Nephron (organoid): ENCODE measurements around the gene OMP.
A peak's percentile ranks its signal among the peaks of the same experiment; 100 is the strongest.

Experiments used
- H3K27ac Mint-ChIP-seq, 3 experiments: 2 replicates each; pipeline ENCODE4 v1.8.0; 2020; ENCODE audit warnings: mixed read lengths in 3 of 3, mild to moderate bottlenecking in 2 of 3, moderate library complexity in 1 of 3
- H3K27me3 Mint-ChIP-seq: 2 replicates; pipeline ENCODE4 v1.8.0; 2021; ENCODE audit warnings: low read depth, mild to moderate bottlenecking, moderate library complexity, mixed read lengths
- H3K36me3 Mint-ChIP-seq: 2 replicates; pipeline ENCODE4 v1.8.0; 2020; ENCODE audit warnings: low read depth, mixed read lengths
- H3K4me1 Mint-ChIP-seq: 2 replicates; pipeline ENCODE4 v1.8.0; 2020; ENCODE audit warnings: mixed read lengths
- H3K4me3 Mint-ChIP-seq, 3 experiments: 2 replicates each; pipeline ENCODE4 v1.8.0; 2020; ENCODE audit warnings: mild to moderate bottlenecking in 3 of 3, mixed read lengths in 3 of 3, moderate library complexity in 2 of 3
- H3K9me3 Mint-ChIP-seq: 2 replicates; pipeline ENCODE4 v1.8.0; 2020; ENCODE audit warnings: mixed read lengths
- CTCF ChIP-seq, 3 experiments: fragments of 200-600 bp; sonication (generic); IDR thresholded peaks; one replicate each; pipeline ENCODE4 v1.5.0; 2021; ENCODE audit warnings: antibody characterized with exemption in 3 of 3; ENCODE audit not compliant: unreplicated experiment in 3 of 3

OMP gene

DNA sequence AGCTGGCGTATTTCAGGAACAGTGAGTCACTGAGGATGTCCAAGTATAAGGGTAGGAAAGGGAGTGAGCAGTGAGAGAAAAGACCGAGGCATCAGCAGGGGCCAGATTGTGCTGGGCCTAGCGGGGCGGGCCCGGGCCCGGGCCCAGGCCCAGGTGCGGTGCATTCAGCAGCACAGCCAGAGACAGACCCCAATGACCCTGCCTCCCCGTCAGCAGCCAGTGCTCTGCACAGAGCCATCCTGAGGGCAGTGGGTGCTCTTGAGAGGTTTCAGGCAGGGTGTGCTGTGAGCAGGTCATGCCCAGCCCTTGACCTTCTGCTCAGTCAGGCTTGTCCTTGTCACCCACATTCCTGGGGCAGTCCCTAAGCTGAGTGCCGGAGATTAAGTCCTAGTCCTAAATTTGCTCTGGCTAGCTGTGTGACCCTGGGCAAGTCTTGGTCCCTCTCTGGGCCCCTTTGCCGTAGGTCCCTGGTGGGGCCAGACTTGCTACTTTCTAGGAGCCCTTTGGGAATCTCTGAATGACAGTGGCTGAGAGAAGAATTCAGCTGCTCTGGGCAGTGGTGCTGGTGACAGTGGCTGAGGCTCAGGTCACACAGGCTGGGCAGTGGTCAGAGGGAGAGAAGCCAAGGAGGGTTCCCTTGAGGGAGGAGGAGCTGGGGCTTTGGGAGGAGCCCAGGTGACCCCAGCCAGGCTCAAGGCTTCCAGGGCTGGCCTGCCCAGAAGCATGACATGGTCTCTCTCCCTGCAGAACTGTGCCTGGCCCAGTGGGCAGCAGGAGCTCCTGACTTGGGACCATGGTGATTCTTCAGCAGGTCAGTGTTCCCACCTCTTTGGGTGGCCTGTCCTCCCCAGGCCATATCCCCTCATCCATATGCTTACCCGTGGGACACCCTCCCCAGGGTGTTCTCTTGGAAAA, 27.5 kb downstream of the OMP start:
- H3K4me3 Mint-ChIP-seq = no peak overlapping the region
- TF ChIP-seq CTCF (IDR thresholded peaks at IDR 0.05; ENCODE audit: unreplicated experiment in 3 of 3) = no peak

DNA sequence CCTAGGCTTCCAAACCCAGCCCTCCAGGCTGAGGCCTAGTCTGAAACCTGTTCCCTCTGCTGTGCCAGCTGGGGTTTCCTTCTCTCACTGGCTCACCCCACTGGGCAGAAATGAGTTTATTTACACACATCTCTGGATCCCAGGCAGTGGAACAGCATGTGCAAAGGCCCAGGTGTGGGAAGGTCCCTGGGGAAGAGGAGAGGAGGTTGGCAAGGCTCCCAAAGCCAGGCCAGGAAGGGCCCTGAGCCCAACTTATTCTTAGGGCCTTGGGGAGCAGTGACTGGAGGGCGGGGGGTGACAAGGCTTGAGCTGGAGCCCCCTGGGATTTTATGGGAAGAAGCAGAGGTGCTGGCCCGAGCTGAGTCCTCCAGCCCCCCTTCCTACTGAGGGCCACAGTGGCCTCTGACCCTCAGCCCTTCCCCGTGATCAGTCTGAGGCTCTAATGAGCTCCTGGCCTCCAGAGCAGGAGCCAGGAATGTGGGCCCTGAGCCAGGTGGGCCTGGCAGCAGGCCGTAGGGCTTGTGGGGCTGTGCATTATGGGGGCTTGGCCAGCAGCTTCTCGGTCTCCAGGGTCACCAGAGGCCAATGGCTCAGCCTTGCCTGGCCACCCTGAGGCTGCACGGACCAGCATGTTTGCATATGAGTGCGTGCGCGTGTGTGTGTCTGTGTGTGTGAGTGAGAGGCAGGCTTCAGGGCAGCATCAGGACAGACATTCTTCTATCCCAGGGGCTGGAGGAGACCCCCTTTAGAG, 28.3 kb downstream of the OMP start:
- peaks cover 39% of the 10 kb centered on the region for H3K4me1 Mint-ChIP-seq
- no peaks in the 10 kb centered on the region for H3K36me3 Mint-ChIP-seq
- peaks cover 17% of the 10 kb centered on the region for H3K27me3 Mint-ChIP-seq
- H3K27ac Mint-ChIP-seq = peak overlapping the region in 2 of 3 experiments; percentile 63 to 86
- no peak for TF ChIP-seq CTCF (IDR thresholded peaks at IDR 0.05; ENCODE audit: unreplicated experiment in 3 of 3)
- no peaks in the 10 kb centered on the region for H3K9me3 Mint-ChIP-seq
- H3K4me3 Mint-ChIP-seq = no peak overlapping the region

More for the DNA sequence above, 27.5 kb downstream of the OMP start:
- H3K27me3 Mint-ChIP-seq = peaks cover 16% of the 10 kb centered on the region
- H3K9me3 Mint-ChIP-seq = no peaks in the 10 kb centered on the region
- H3K4me1 Mint-ChIP-seq = peaks cover 40% of the 10 kb centered on the region
- H3K36me3 Mint-ChIP-seq = no peaks in the 10 kb centered on the region
- no peak overlapping the region for H3K27ac Mint-ChIP-seq

- H3K4me1 Mint-ChIP-seq = peaks cover 34% of the 10 kb centered on the region
- H3K36me3 Mint-ChIP-seq = no peaks in the 10 kb centered on the region
- no peaks in the 10 kb centered on the region for H3K9me3 Mint-ChIP-seq
- no peak for TF ChIP-seq CTCF (IDR thresholded peaks at IDR 0.05; ENCODE audit: unreplicated experiment in 3 of 3)
- H3K27ac Mint-ChIP-seq = peak overlapping the region in 2 of 3 experiments; percentile 63 to 86
- no peak overlapping the region for H3K4me3 Mint-ChIP-seq
- peaks cover 15% of the 10 kb centered on the region for H3K27me3 Mint-ChIP-seq
Measured at GRCh38 chr11:77131560-77131959, 28.9 kb downstream of the OMP start.

DNA sequence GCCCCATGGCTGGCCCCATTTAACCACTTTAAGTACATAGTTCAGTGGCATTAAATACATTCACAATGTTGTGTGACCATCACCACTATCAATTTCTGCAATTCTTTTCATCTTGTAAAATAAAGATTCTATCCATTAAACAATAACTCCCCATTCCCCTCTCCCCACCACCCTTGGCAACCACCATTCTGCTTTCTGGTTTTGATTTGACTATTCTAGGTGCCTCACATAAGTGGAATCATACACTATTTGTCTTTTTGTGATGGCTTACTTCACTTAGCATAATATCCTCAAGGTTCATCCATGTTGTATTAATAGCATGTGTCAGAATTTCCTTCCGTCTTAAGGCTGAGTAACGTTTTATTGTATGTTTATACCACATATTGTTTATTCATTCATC, 32.4 kb downstream of the OMP start:
- Mint-ChIP-seq H3K27ac (no peak overlapping the region), H3K27me3 (peaks cover 7% of the 10 kb centered on the region), H3K4me3 (no peak overlapping the region), H3K9me3 (no peaks in the 10 kb centered on the region), H3K36me3 (no peaks in the 10 kb centered on the region), H3K4me1 (peaks cover 15% of the 10 kb centered on the region)
- TF ChIP-seq CTCF (IDR thresholded peaks at IDR 0.05; ENCODE audit: unreplicated experiment in 3 of 3) = no peak

DNA sequence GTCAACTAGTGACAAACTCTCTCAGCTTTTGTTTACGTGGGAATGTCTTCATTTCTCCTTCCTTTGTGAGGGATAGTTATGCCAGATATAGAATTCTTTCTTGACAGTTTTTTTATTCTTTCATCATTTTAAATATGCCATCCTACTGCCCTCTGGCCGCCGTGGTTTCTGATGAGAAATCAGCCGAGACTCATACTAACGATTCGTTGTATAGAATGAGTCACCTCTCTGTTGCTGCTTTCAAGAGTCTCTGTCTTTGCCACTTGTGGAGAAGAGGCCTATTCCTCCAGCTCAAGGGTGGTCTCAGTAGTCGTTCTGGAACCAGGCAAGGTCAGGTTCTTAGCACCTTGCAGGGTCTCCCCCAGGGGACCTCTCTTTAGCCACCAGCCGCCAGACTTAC, 33.4 kb downstream of the OMP start:
- H3K9me3 Mint-ChIP-seq = no peaks in the 10 kb centered on the region
- H3K4me3 Mint-ChIP-seq = no peak overlapping the region
- no peaks in the 10 kb centered on the region for H3K36me3 Mint-ChIP-seq
- H3K27ac Mint-ChIP-seq = no peak overlapping the region
- H3K27me3 Mint-ChIP-seq = peaks cover 7% of the 10 kb centered on the region
- no peak for TF ChIP-seq CTCF (IDR thresholded peaks at IDR 0.05; ENCODE audit: unreplicated experiment in 3 of 3)
- H3K4me1 Mint-ChIP-seq = peaks cover 22% of the 10 kb centered on the region
